Heart right ventricle (tissue), 16 donors: ENCODE measurements around the gene CNNM2. TPM values are rescaled to one million over a fixed set of nuclear protein-coding genes. Genes with fewer than 3 reads are reported as not detected.

Source experiments
- ATAC-seq, 8 donors: fragments of 200-7000 bp; cut with Tn5 transposase; one replicate each; pipeline ENCODE4 v1.9.1; 2020; ENCODE audit warnings: mild to moderate bottlenecking in 8 of 8, moderate library complexity in 8 of 8, moderate number of reproducible peaks in 1 of 8
- DNase-seq, 2 donors: peaks; one replicate each; pipeline ENCODE4 v3.0.0-alpha.2; 2020
- H3K27ac ChIP-seq, 10 donors: fragments of 200-600 bp; sonication (generic) in 2 of 10; one replicate each; pipeline versions ENCODE4 v1.5.0 to v1.8.0; 2020 to 2022; ENCODE audit warnings: mild to moderate bottlenecking in 3 of 10
- H3K27me3 ChIP-seq, 7 donors: fragments of 200-600 bp; one replicate each; pipeline ENCODE4 v1.8.0; 2021 to 2022; ENCODE audit warnings: mild to moderate bottlenecking in 2 of 7
- H3K36me3 ChIP-seq, 9 donors: fragments of 200-600 bp; sonication (generic) in 1 of 9; one replicate each; pipeline versions ENCODE4 v1.5.0 to v1.8.0; 2020 to 2022; ENCODE audit warnings: mild to moderate bottlenecking in 2 of 9
- H3K4me1 ChIP-seq, 9 donors: fragments of 200-600 bp; sonication (generic) in 1 of 9; one replicate each; pipeline versions ENCODE4 v1.5.0 to v1.8.0; 2020 to 2022; ENCODE audit warnings: mild to moderate bottlenecking in 4 of 9
- H3K4me3 ChIP-seq, 10 donors: fragments of 200-600 bp; sonication (generic) in 2 of 10; one replicate each; pipeline versions ENCODE4 v1.5.0 to v1.8.0; 2020 to 2022; ENCODE audit warnings: mild to moderate bottlenecking in 7 of 10, moderate library complexity in 2 of 10
- H3K9me3 ChIP-seq, 11 donors: fragments of 200-600 bp in 10 of 11; sonication (generic) in 2 of 11; one replicate each; pipeline versions ENCODE4 v1.5.0 to v1.8.0; 2013 to 2022; ENCODE audit warnings: mild to moderate bottlenecking in 2 of 11, control low read depth in 1 of 11, moderate library complexity in 1 of 11
- CTCF ChIP-seq, 9 donors: fragments of 200-600 bp; sonication (generic) in 2 of 9; IDR thresholded peaks; one replicate each; pipeline versions ENCODE4 v1.5.0 to v1.8.0; 2021 to 2022; ENCODE audit warnings: antibody characterized with exemption in 9 of 9, mild to moderate bottlenecking in 5 of 9, moderate library complexity in 1 of 9
- WGBS, 2 donors: extraction: QIAGEN DNeasy Blood & Tissue Kit; methylation state at CpG; one replicate each; pipeline ENCODE4 v1.1.7; 2013; ENCODE audit warnings: inconsistent platforms in 1 of 2; 5-methylcytosine and 5-hydroxymethylcytosine counted together
- intact Hi-C, 10 donors: fragments of 100-400 bp; cut with DNase I; formaldehyde crosslinking; loops; one replicate each; pipeline versions ENCODE4 v1.11.1 to v1.14.2; 2022
- polyA plus RNA-seq, 2 donors: library from polyadenylated mRNA; stranded (reverse); fragments of 200-250 nt; gene quantifications; one replicate each; pipeline ENCODE4 v1.2.3, GENCODE V29; 2013
- total RNA-seq, 10 donors: library from RNA; stranded (reverse); fragmentation: NEBNext Ultra II Directional in 3 of 10; extraction: Animal tissue kit (Norgen Biotek cat#: 25700) in 3 of 10; gene quantifications; one replicate each; pipeline versions ENCODE4 v1.2.1 to v1.2.4, GENCODE V29; 2021 to 2023
- donor health status: Arrhythmogenic right ventricular cardiomyopathy.
- donor health status: ischemic (EF 13 %, LVEDD 7.1; RV severe dilation, severe dysfunction).
- donor health status: healthy with polysubstance abuse.
- donor health status: DM: no; HTN: yes; CAD: no.
- donor health status: DM: no; HTN: no; CAD: no.
- donor health status: ischemic (EF 25% LVEDD 6.9; RV normal size, moderate dysfunction).
- donor health status: ischemic (EF 25% LVEDD 5.7; RV mildly dilated, moderate dysfunction).
- donor health status: healthy.
- donor health status: DM: yes; HTN: yes; CAD: no.
- donor health status: Ischemic cardiomyopathy.
- donor health status: ischemic (EF 35%, LVEDD 5.7; RV mildly dilated, moderate dysfunction).
- donor health status: nonischemic (EF 11% LVEDD 7.7; RV severe dilation, severe dysfunction).
- donor health status: DM: yes; HTN: yes; CAD: no.
- donor health status: PGD.
- donor health status: ischemic (EF 29% LVEDD 5.4; RV normal size, mild dysfunction).
- donor health status: nonischemic (EF 23%, LVEDD 6.1; RV moderate dilation, normal function).

The CNNM2 gene
- total and polyA plus RNA-seq, 12 donors: 1.3 to 5.3 (median 3.9) TPM

DNA sequence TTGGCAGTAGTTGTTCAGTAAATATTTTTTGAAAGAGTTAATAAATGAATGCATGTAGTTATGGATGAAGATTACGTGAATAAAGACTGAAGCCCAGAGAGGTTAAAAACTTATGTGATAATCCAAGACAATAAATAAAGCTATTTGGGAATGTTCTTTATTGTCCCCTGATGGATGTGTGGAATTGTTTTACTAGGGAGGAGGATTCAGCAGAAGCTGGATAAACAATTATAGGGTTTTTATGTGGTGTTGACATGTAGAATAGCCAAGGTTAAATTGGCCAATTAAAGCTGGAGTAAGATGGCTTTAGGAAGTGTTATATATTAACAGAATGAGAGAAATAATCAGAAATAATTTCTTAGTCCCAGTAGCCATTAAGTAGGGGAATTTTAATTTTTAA lies 66.0 kb downstream of the CNNM2 start:
- no peak for DNase-seq
- Histone ChIP-seq H3K27ac (no peak overlapping the region), H3K4me1 (peaks cover 0 to 7% (median 0%) of the 10 kb centered on the region in 9 donors), H3K4me3 (no peak overlapping the region), H3K36me3 (no peaks in the 10 kb centered on the region), H3K27me3 (no peaks in the 10 kb centered on the region), H3K9me3 (no peaks in the 10 kb centered on the region)
- no peak for TF ChIP-seq CTCF (IDR thresholded peaks at IDR 0.05)
- intact Hi-C loops: no loop called here
- no peak for ATAC-seq
- 95 to 100% methylated on average over 1 of the region's 1 CpG for WGBS, 2 donors

- DNase-seq (no peak), ATAC-seq (no peak)
- Histone ChIP-seq H3K4me3 (no peak overlapping the region), H3K9me3 (no peaks in the 10 kb centered on the region), H3K27ac (no peak overlapping the region), H3K27me3 (no peaks in the 10 kb centered on the region), H3K36me3 (no peaks in the 10 kb centered on the region), H3K4me1 (peaks cover 0 to 8% (median 0%) of the 10 kb centered on the region in 9 donors)
- no peak for TF ChIP-seq CTCF (IDR thresholded peaks at IDR 0.05)
- intact Hi-C loops: no loop called here
- 92 to 95% methylated on average over 1 of the region's 1 CpG for WGBS, 2 donors
Observed at GRCh38 chr10:102985811-102986210, 67.7 kb downstream of the CNNM2 start.

- no peaks in the 10 kb centered on the region for H3K27me3 ChIP-seq
- intact Hi-C loops: no loop called here
- H3K27ac ChIP-seq: no peak overlapping the region
- no peak for TF ChIP-seq CTCF (IDR thresholded peaks at IDR 0.05)
- no peaks in the 10 kb centered on the region for H3K9me3 ChIP-seq
- no peaks in the 10 kb centered on the region for H3K36me3 ChIP-seq
- DNase-seq (no peak), ATAC-seq (no peak)
- WGBS, 2 donors: 65 to 68% methylated on average over 8 of the region's 8 CpGs
- H3K4me1 ChIP-seq: peaks cover 0 to 8% (median 0%) of the 10 kb centered on the region in 9 donors
- no peak overlapping the region for H3K4me3 ChIP-seq
Observed at GRCh38 chr10:102988404-102989314, 70.6 kb downstream of the CNNM2 start.

GRCh38 chr10:102994531-102995295 lies 76.6 kb downstream of the CNNM2 start:
- Histone ChIP-seq H3K4me3 (no peak overlapping the region), H3K9me3 (no peaks in the 10 kb centered on the region), H3K27me3 (no peaks in the 10 kb centered on the region), H3K4me1 (peaks cover 0 to 2% (median 0%) of the 10 kb centered on the region in 9 donors), H3K36me3 (no peaks in the 10 kb centered on the region), H3K27ac (no peak overlapping the region)
- ATAC-seq (no peak), DNase-seq (no peak)
- intact Hi-C loops: no loop called here
- whole genome bisulfite sequencing, 2 donors: 88 to 89% methylated on average over 5 of the region's 5 CpGs
- no peak for TF ChIP-seq CTCF (IDR thresholded peaks at IDR 0.05)
